Body of pancreas (tissue), 4 donors: ENCODE results near the gene EPB41.

ENCODE experiments used
- CTCF ChIP-seq, 7 experiments: fragments of 450-650 bp in 4 of 7; fragments of 200-600 bp in 3 of 7; sonication (generic) in 3 of 7; IDR thresholded peaks; one replicate each; pipeline ENCODE4 v1.5.1; 2016 to 2019; ENCODE audit warnings: antibody characterized with exemption in 7 of 7
- POLR2A ChIP-seq, 3 donors: fragments of 450-650 bp; IDR thresholded peaks; one replicate each; pipeline ENCODE4 v1.6.1; 2016; ENCODE audit warnings: antibody characterized with exemption in 3 of 3, mild to moderate bottlenecking in 2 of 3

- TF ChIP-seq POLR2A (IDR thresholded peaks at IDR 0.05): no peak
- no peak for TF ChIP-seq CTCF (IDR thresholded peaks at IDR 0.05)
Observed at GRCh38 chr1:29094433-29094832, 180.1 kb downstream of the EPB41 start.
